MV-4-11 (cell line): Measurements from ENCODE around the gene CCDC33.
A peak's percentile ranks its signal among the peaks of the same experiment; 100 is the strongest.

ENCODE experiments used
- DNase-seq: peaks from one replicate; lab custom pipeline; 2025; lab: John Stamatoyannopoulos, UW

CCDC33 gene

DNA sequence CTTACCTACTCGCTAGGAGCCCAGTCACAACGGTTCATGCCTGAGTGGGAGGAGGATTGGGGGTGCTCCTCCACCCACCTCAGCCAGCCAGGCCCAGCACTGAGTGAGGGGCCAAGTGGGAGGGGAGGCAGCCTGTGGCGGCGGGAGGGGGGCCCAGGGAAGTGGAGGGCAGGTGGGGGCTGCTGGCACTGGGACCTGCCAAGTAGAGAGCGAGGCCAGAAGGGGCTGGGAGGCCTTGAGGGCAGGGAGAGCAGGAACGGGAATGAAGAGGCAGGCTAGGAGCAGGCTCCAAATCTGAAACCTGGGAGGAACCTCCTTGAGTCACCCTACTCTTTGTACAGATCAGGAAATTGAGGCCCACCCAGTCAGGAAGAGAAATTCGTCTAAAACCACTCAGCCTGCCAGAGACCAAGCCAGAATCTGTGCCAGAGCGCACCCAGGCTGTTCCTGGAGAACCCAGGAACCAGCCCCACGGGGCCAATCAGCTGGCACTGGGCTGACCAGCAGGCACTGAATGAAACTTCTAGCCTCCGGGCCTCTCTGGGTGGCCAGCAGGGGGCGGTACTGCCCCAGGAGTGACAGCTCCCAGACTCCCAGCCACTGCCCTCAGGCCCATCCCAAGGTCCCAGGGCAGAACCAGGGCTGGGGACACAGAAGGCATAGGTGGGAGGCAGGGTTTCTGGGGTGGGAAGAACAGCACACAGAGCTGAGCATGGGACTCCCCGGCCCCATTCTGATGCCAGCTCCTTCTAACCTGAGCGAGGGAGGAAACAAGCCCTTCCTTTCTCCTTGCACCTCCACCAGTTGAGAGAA, 146.1 kb downstream of the CCDC33 start:
- peak; percentile 68 for DNase-seq

DNA sequence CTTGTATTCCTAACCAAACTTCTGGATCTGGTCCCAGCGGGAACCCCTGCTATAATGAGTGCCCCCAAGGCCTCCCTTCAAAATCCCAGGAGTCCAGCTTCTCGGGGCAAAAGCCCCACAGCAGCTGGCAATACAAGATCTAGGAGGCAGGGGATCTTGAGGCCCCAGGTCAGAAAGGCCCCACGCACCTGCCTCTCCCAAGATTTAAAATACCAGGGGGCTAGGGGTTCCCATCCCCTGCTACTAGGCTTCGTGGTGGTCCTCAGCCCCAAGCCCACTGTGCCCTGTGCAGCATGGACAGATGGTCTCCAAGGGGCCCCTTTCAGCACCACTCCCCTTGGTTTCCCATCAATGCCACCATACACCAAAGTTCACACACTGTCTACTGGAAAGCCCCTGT, 147.2 kb downstream of the CCDC33 start:
- no peak for DNase-seq

DNA sequence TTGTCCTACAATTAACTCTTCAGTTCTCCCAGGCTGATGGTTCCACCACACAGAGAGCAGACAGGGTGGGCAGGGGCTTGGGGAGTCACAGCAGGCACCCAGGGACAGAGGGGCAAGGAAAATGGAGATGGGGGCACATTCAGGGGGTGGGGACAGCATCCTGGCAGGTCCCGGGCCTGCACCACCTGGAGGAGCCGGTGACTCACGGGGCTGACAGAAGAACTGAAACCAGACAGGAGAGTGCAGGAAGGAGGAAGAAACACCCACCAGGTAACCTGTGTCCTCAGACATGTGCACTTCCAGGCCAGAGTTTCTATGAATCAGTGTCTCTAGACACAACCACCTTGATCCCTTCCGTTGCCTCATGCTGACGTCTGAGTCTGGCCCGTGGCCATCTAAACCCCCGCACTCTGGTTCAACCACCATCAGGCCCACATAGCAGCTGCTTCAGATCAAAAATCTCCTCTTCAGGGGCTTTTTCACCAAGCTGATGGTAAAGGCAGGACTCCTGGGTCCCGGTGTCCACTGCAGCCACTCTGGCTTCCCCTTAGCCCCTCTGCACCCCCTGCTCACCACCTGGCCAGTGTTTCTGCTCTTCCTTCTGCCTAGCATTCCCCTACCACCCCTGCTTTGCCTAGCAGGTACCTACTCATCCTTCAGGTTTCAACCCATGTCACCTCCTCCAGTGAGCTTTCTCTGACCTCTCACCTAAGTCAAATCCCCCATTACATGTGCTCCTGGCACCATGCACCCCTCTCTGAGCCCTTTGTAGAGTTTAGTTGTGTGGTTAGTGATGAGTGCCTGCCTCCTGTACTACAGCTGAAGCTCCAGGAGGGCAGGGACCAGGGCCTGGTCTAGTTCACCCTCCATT, 147.8 kb downstream of the CCDC33 start:
- DNase-seq = no peak

DNA sequence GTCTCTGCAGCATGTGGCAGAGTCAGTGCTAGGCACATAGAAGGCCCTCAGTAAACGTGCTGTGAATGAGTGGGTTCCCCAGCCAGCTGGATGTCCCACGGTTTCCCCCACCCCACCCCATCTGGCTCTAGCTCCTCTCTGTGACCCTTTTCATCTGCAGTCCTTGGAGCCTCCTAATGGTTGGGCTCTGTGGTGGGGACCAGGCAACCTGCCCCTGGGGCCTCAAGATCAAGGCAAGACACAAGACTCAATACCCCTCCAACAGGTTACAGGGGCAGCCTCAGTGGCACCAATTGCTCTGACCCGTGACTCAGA, 148.4 kb downstream of the CCDC33 start:
- DNase-seq = no peak

DNA sequence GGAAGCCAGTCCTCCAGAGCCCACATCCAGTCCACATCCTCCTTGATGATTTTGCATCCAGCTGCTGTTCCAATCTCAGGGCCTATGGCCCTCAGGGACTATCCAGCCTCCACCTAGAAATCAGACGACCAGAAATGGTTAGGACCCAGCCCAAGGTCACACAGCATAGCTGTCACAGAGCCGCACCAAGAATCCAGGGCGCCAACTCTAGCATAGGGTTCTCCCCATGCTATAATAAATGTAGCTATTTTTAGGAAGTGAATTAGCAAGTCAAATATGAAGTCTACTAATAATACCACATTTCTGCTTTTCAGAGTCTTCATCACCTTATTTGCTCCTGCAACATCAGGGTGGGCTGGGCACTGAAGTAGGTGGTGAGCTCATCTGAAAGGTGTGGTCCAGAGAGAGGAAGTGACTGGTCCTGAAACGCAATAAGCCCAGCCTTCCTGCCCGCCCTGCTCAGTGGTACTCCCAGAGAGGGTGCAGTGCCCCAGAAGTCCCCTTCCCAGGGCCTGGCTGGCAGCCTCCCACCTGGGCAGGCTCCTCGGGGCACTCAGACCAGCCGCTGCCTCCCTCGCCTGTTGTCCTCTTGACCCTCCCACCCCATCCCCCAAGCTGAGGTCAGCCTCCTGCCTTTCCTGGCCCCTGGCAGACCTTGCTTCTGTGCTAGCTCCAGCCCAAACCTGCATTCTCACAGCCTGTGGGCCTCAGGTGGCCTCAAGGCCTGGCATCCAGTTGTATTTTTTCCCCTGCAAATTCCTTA, 148.9 kb downstream of the CCDC33 start:
- DNase-seq = peak; percentile 14

DNA sequence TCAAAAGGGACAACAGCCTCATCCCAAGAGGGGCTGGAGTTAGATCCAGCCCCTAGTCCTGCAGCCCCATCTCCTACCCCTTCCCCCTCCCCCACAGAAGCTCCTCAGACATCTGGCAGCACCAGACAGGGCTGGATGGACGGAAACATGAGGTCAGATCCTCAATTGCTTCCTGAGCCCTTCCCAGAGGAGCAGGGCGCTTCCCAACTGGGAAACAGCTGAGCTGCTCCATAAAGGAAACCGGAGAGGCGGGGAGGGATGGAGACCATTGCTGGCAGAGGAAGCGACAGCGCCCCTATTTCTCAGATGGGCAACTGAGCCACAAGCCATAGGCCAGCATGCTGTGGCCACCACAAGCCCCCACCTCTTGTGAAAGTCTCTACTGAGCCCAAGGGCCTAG, 149.6 kb downstream of the CCDC33 start:
- no peak for DNase-seq
